HG03378 (cell line): ENCODE results near the gene CEBPB.

Experiments
- ATAC-seq: cut with Tn5 transposase; IDR thresholded peaks from one replicate; pipeline ENCODE4 v1.9.1; 2021; ENCODE audit warnings: mild to moderate bottlenecking, moderate library complexity; ENCODE audit not compliant: unreplicated experiment

The CEBPB gene

GRCh38 chr20:50210066-50210619, 19.5 kb downstream of the CEBPB start:
- ATAC-seq = no peak

- no peak for ATAC-seq
Observed at GRCh38 chr20:50211091-50211490, 20.5 kb downstream of the CEBPB start.

GRCh38 chr20:50213531-50214106, 23.0 kb downstream of the CEBPB start:
- no peak for ATAC-seq

GRCh38 chr20:50214226-50215024, 23.8 kb downstream of the CEBPB start:
- ATAC-seq = no peak

- no peak for ATAC-seq
Observed at GRCh38 chr20:50215101-50215690, 24.6 kb downstream of the CEBPB start.

GRCh38 chr20:50215926-50216325, 25.3 kb downstream of the CEBPB start:
- ATAC-seq = no peak

GRCh38 chr20:50216543-50217206, 26.0 kb downstream of the CEBPB start:
- ATAC-seq = no peak

GRCh38 chr20:50217207-50217949, 26.7 kb downstream of the CEBPB start:
- ATAC-seq = no peak

GRCh38 chr20:50218987-50219435, 28.4 kb downstream of the CEBPB start:
- ATAC-seq = no peak

GRCh38 chr20:50219600-50219999, 29.0 kb downstream of the CEBPB start:
- no peak for ATAC-seq

- ATAC-seq = no peak
Observed at GRCh38 chr20:50220093-50220893, 29.7 kb downstream of the CEBPB start.

GRCh38 chr20:50220894-50221365, 30.3 kb downstream of the CEBPB start:
- ATAC-seq = no peak

GRCh38 chr20:50221501-50222308, 31.1 kb downstream of the CEBPB start:
- no peak for ATAC-seq

- no peak for ATAC-seq
Observed at GRCh38 chr20:50222309-50223038, 31.8 kb downstream of the CEBPB start.

- no peak for ATAC-seq
Observed at GRCh38 chr20:50223039-50224005, 32.7 kb downstream of the CEBPB start.

- no peak for ATAC-seq
Observed at GRCh38 chr20:50224052-50224451, 33.4 kb downstream of the CEBPB start.
